GM21529 (cell line): Measurements from ENCODE around the gene PIM1.

Experiments
- ATAC-seq: cut with Tn5 transposase; IDR thresholded peaks from one replicate; pipeline ENCODE4 v1.9.1; 2021; ENCODE audit not compliant: unreplicated experiment

PIM1 gene

GRCh38 chr6:37137201-37138090 lies 32.5 kb upstream of the PIM1 start:
- ATAC-seq: peak; percentile 74

- ATAC-seq: no peak
These were observed 31.1 kb upstream of the PIM1 start for GRCh38 chr6:37138856-37139229.

GRCh38 chr6:37139230-37139962 lies 30.6 kb upstream of the PIM1 start:
- ATAC-seq: no peak

- ATAC-seq: no peak
These were observed 29.8 kb upstream of the PIM1 start for GRCh38 chr6:37140145-37140544.

- no peak for ATAC-seq
These were observed 28.5 kb upstream of the PIM1 start for GRCh38 chr6:37141281-37142049.

- ATAC-seq: no peak
These were observed 27.8 kb upstream of the PIM1 start for GRCh38 chr6:37142050-37142614.

GRCh38 chr6:37143585-37143984 lies 26.4 kb upstream of the PIM1 start:
- ATAC-seq: no peak

GRCh38 chr6:37145443-37145842 lies 24.5 kb upstream of the PIM1 start:
- no peak for ATAC-seq

GRCh38 chr6:37146735-37147157 lies 23.2 kb upstream of the PIM1 start:
- no peak for ATAC-seq

- ATAC-seq: no peak
These were observed 20.2 kb upstream of the PIM1 start for GRCh38 chr6:37149745-37150144.

- no peak for ATAC-seq
These were observed 19.6 kb upstream of the PIM1 start for GRCh38 chr6:37150314-37150713.

GRCh38 chr6:37155394-37156312 lies 14.3 kb upstream of the PIM1 start:
- ATAC-seq: peak; percentile 90

- ATAC-seq: no peak
These were observed 11.4 kb upstream of the PIM1 start for GRCh38 chr6:37158508-37158907.

GRCh38 chr6:37160922-37161778 lies 8.8 kb upstream of the PIM1 start:
- ATAC-seq: peak; percentile 67

GRCh38 chr6:37162740-37163139 lies 7.2 kb upstream of the PIM1 start:
- no peak for ATAC-seq

- ATAC-seq: no peak
These were observed 1.7 kb upstream of the PIM1 start for GRCh38 chr6:37168163-37168758.

GRCh38 chr6:37168811-37169495 lies 999 bp upstream of the PIM1 start:
- no peak for ATAC-seq
